Endothelial cell of umbilical vein (primary cell): Measurements from ENCODE around the gene FRMD4A.

Experiments
- CTCF ChIP-seq, 2 donors: IDR thresholded peaks; 1 replicate in 1 of 2; 2 replicates in 1 of 2; pipeline ENCODE4 v1.5.1; 2011; ENCODE audit warnings: low read length in 2 of 2, mild to moderate bottlenecking in 2 of 2, moderate library complexity in 2 of 2, control low read depth in 1 of 2, inconsistent platforms in 1 of 2, low read depth in 1 of 2; ENCODE audit not compliant: insufficient read depth in 1 of 2; ENCODE audit errors: extremely low read depth in 1 of 2
- EZH2 ChIP-seq: IDR thresholded peaks from 2 replicates; pipeline ENCODE4 v1.6.1; 2012; ENCODE audit warnings: borderline replicate concordance, low read depth, mild to moderate bottlenecking, moderate library complexity, low read length, inconsistent platforms; ENCODE audit not compliant: severe bottlenecking
- FOS ChIP-seq: IDR thresholded peaks from 2 replicates; pipeline ENCODE4 v1.6.1; 2011; ENCODE audit warnings: mild to moderate bottlenecking, low read length, moderate library complexity, borderline replicate concordance; ENCODE audit not compliant: insufficient read depth
- GATA2 ChIP-seq: IDR thresholded peaks from 2 replicates; pipeline ENCODE4 v1.7.0; 2011; ENCODE audit warnings: low read depth, mild to moderate bottlenecking, moderate library complexity, mixed read lengths, low read length; ENCODE audit not compliant: insufficient read length, insufficient read depth
- JUN ChIP-seq: IDR thresholded peaks from 2 replicates; pipeline ENCODE4 v1.6.1; 2011; ENCODE audit warnings: borderline replicate concordance, low read depth; ENCODE audit not compliant: insufficient read length, insufficient read depth
- MAX ChIP-seq: IDR thresholded peaks from 2 replicates; pipeline ENCODE4 v1.6.1; 2011; ENCODE audit not compliant: insufficient read depth, insufficient read length
- POLR2A ChIP-seq: IDR thresholded peaks from 2 replicates; pipeline ENCODE4 v1.6.1; 2012; ENCODE audit warnings: low read depth, mild to moderate bottlenecking, control low read depth, low read length
- POLR2AphosphoS5 ChIP-seq: IDR thresholded peaks from 2 replicates; pipeline ENCODE4 v1.6.1; 2012; ENCODE audit warnings: low read depth, mild to moderate bottlenecking, control low read depth, low read length, moderate library complexity; ENCODE audit not compliant: insufficient read depth

GRCh38 chr10:14241196-14241595 lies 89.5 kb downstream of the FRMD4A start:
- TF ChIP-seq CTCF (IDR thresholded peaks at IDR 0.05; ENCODE audit: extremely low read depth in 1 of 2, insufficient read depth in 1 of 2, low read depth in 1 of 2, low read length in 2 of 2) (no peak), POLR2A (no peak), POLR2AphosphoS5 (no peak), MAX (no peak), FOS (no peak), EZH2 (no peak), JUN (no peak), GATA2 (no peak)
